Calu3 (cell line): ENCODE data around the gene AK2. TPM values are rescaled to one million over a fixed set of nuclear protein-coding genes. Genes with fewer than 3 reads are reported as not detected.

Experiments used
- BruUV-seq: library from RNA; stranded (reverse); fragments of 400-500 nt; replicated peaks from 2 replicates; lab custom pipeline; 2021; lab: Mats Ljungman, UMichigan
- CTCF ChIA-PET: fragments of 300-600 bp; sonication (Branson Sonifier 250); formaldehyde crosslinking; loops from one replicate; lab custom pipeline; 2022; ENCODE audit warnings: antibody characterized with exemption; lab: Charles Lee
- DNase-seq: peaks from one replicate; pipeline ENCODE4 v3.0.0; 2022
- H3K27ac Mint-ChIP-seq: one replicate; pipeline ENCODE4 v1.8.0; 2022; ENCODE audit warnings: mixed read lengths; ENCODE audit not compliant: unreplicated experiment
- H3K27me3 Mint-ChIP-seq: one replicate; pipeline ENCODE4 v1.8.0; 2022; ENCODE audit warnings: mixed read lengths; ENCODE audit not compliant: unreplicated experiment
- H3K36me3 Mint-ChIP-seq: one replicate; pipeline ENCODE4 v1.8.0; 2022; ENCODE audit warnings: mild to moderate bottlenecking, moderate library complexity, mixed read lengths; ENCODE audit not compliant: insufficient read depth, unreplicated experiment
- H3K4me1 Mint-ChIP-seq: one replicate; pipeline ENCODE4 v1.8.0; 2022; ENCODE audit warnings: mild to moderate bottlenecking, low read depth, mixed read lengths; ENCODE audit not compliant: unreplicated experiment
- H3K4me3 Mint-ChIP-seq: one replicate; pipeline ENCODE4 v1.8.0; 2022; ENCODE audit warnings: mild to moderate bottlenecking, low read depth, moderate library complexity, mixed read lengths; ENCODE audit not compliant: unreplicated experiment
- H3K9me3 Mint-ChIP-seq: one replicate; pipeline ENCODE4 v1.8.0; 2022; ENCODE audit warnings: low read depth, mixed read lengths; ENCODE audit not compliant: unreplicated experiment
- CTCF ChIP-seq: fragments of 200-600 bp; IDR thresholded peaks from one replicate; pipeline ENCODE4 v1.8.0; 2022; ENCODE audit warnings: antibody characterized with exemption; ENCODE audit not compliant: unreplicated experiment
- intact Hi-C: fragments of 100-400 bp; cut with micrococcal nuclease; formaldehyde crosslinking; loops from one replicate; pipeline ENCODE4 v1.10.0; 2022; ENCODE audit not compliant: unreplicated experiment
- total RNA-seq: library from RNA; stranded (reverse); gene quantifications from 2 replicates; pipeline ENCODE4 v1.2.3, GENCODE V29; 2022

Gene AK2
- total RNA-seq, 1 experiment from 2014 or later, result 226 TPM

- CTCF ChIA-PET, result interaction anchor here (2.0 to 2.9 kb wide), 2 partner anchors 10 to 14 kb away, joined by 8 to 12 read pairs; no protein-coding TSS in a partner anchor
- intact Hi-C loops, result loop anchor here (5.0 kb wide), 1 partner anchor 59 kb away; no protein-coding TSS in a partner anchor
- BruUV-seq, result no TSS peak
- H3K27ac Mint-ChIP-seq, result no peak overlapping the region
- DNase-seq, result no peak
- peaks cover 44% of the 10 kb centered on the region for H3K4me1 Mint-ChIP-seq
- H3K9me3 Mint-ChIP-seq, result no peaks in the 10 kb centered on the region
- peaks cover 48% of the 10 kb centered on the region for H3K36me3 Mint-ChIP-seq
- no peak for TF ChIP-seq CTCF
- H3K27me3 Mint-ChIP-seq, result no peaks in the 10 kb centered on the region
- H3K4me3 Mint-ChIP-seq, result no peak overlapping the region
Measured at GRCh38 chr1:32991386-32991785, 45.3 kb downstream of the AK2 start.

- BruUV-seq, result no TSS peak
Measured at GRCh38 chr1:32990887-32991286, 45.8 kb downstream of the AK2 start.

GRCh38 chr1:32989160-32990050 is 47.3 kb downstream of the AK2 start:
- CTCF ChIA-PET, result interaction anchor here (1.0 to 1.2 kb wide), 2 partner anchors 17 to 36 kb away, joined by 3 read pairs; no protein-coding TSS in a partner anchor
- intact Hi-C loops, result loop anchor here (5.0 kb wide), 1 partner anchor 57 kb away; no protein-coding TSS in a partner anchor

More at GRCh38 chr1:32990887-32991286, 45.8 kb downstream of the AK2 start:
- Mint-ChIP-seq H3K36me3 (peaks cover 48% of the 10 kb centered on the region), H3K4me1 (peaks cover 44% of the 10 kb centered on the region), H3K9me3 (no peaks in the 10 kb centered on the region), H3K4me3 (no peak overlapping the region), H3K27me3 (no peaks in the 10 kb centered on the region), H3K27ac (peak overlapping the region; percentile 7)
- intact Hi-C loops, result loop anchor here (5.0 kb wide), 1 partner anchor 59 kb away; no protein-coding TSS in a partner anchor
- CTCF ChIA-PET, result interaction anchor here (2.0 to 2.9 kb wide), 2 partner anchors 10 to 14 kb away, joined by 8 to 12 read pairs; no protein-coding TSS in a partner anchor
- no peak for TF ChIP-seq CTCF
- no peak for DNase-seq

GRCh38 chr1:32988665-32989064 is 48.0 kb downstream of the AK2 start:
- Mint-ChIP-seq H3K4me3 (peak overlapping the region; percentile 30), H3K9me3 (no peaks in the 10 kb centered on the region), H3K27ac (peak overlapping the region; percentile 91), H3K4me1 (peaks cover 44% of the 10 kb centered on the region), H3K27me3 (no peaks in the 10 kb centered on the region), H3K36me3 (peaks cover 41% of the 10 kb centered on the region)
- BruUV-seq, result no TSS peak
- CTCF ChIA-PET, result interaction anchor here (1.0 kb wide), 1 partner anchor 16 kb away, joined by 3 read pairs; no protein-coding TSS in a partner anchor
- TF ChIP-seq CTCF, result no peak
- intact Hi-C loops, result no loop called here
- no peak for DNase-seq

More at GRCh38 chr1:32989160-32990050, 47.3 kb downstream of the AK2 start:
- Mint-ChIP-seq H3K36me3 (peaks cover 41% of the 10 kb centered on the region), H3K4me3 (peak overlapping the region; percentile 30), H3K27me3 (no peaks in the 10 kb centered on the region), H3K9me3 (no peaks in the 10 kb centered on the region), H3K4me1 (peaks cover 44% of the 10 kb centered on the region), H3K27ac (peak overlapping the region; percentile 91)
- no peak for TF ChIP-seq CTCF
- BruUV-seq, result no TSS peak
- DNase-seq, result peak; percentile 60
